ENCODE measurements around the gene IL1B.

GRCh38 chr2:112869258-112869842, 32.8 kb upstream of the IL1B start:
- no peak for TF ChIP-seq CTCF (IDR thresholded peaks at IDR 0.05; ENCODE audit: low read length)
- no peak for TF ChIP-seq EZH2 (IDR thresholded peaks at IDR 0.05; ENCODE audit: borderline replicate concordance, low read length)

Data from OCI-LY1 (cell line).